ENCODE measurements around the gene LGMN. TPM values are rescaled to one million over a fixed set of nuclear protein-coding genes. Genes with fewer than 3 reads are reported as not detected.
A peak's percentile ranks its signal among the peaks of the same experiment; 100 is the strongest.

The LGMN gene
- total and polyA plus RNA-seq, 2 experiments from 2014 or later, result 60.0 to 83.5 TPM

DNA sequence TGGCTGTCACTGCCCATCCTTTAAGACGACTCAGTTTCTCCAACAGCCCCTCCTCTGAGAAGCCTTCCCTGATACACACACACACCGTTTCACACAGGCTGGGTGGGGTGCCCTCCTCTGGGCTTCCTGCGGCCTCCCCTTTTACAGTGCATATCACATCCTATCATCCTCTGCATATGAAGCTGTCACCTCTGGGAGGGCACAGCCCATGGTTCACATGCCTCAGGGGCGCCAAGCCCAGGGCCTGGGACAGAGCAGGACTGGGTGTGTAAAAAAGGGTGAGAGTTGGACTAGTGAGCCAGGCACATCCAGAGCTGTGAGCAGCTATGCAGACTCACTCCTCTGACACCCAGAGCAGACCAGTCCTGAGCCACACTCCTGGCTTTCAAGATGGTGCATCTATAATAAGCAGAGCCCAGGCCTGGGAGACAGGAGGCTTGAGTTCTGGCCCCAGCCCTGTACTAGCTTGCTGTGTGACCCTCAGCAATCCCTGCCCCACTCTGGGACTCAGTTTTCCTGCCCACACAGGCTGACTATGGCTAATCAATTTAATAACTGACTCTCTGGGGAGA, 62.6 kb downstream of the LGMN start (continued):
- TF ChIP-seq, protein P1, sequence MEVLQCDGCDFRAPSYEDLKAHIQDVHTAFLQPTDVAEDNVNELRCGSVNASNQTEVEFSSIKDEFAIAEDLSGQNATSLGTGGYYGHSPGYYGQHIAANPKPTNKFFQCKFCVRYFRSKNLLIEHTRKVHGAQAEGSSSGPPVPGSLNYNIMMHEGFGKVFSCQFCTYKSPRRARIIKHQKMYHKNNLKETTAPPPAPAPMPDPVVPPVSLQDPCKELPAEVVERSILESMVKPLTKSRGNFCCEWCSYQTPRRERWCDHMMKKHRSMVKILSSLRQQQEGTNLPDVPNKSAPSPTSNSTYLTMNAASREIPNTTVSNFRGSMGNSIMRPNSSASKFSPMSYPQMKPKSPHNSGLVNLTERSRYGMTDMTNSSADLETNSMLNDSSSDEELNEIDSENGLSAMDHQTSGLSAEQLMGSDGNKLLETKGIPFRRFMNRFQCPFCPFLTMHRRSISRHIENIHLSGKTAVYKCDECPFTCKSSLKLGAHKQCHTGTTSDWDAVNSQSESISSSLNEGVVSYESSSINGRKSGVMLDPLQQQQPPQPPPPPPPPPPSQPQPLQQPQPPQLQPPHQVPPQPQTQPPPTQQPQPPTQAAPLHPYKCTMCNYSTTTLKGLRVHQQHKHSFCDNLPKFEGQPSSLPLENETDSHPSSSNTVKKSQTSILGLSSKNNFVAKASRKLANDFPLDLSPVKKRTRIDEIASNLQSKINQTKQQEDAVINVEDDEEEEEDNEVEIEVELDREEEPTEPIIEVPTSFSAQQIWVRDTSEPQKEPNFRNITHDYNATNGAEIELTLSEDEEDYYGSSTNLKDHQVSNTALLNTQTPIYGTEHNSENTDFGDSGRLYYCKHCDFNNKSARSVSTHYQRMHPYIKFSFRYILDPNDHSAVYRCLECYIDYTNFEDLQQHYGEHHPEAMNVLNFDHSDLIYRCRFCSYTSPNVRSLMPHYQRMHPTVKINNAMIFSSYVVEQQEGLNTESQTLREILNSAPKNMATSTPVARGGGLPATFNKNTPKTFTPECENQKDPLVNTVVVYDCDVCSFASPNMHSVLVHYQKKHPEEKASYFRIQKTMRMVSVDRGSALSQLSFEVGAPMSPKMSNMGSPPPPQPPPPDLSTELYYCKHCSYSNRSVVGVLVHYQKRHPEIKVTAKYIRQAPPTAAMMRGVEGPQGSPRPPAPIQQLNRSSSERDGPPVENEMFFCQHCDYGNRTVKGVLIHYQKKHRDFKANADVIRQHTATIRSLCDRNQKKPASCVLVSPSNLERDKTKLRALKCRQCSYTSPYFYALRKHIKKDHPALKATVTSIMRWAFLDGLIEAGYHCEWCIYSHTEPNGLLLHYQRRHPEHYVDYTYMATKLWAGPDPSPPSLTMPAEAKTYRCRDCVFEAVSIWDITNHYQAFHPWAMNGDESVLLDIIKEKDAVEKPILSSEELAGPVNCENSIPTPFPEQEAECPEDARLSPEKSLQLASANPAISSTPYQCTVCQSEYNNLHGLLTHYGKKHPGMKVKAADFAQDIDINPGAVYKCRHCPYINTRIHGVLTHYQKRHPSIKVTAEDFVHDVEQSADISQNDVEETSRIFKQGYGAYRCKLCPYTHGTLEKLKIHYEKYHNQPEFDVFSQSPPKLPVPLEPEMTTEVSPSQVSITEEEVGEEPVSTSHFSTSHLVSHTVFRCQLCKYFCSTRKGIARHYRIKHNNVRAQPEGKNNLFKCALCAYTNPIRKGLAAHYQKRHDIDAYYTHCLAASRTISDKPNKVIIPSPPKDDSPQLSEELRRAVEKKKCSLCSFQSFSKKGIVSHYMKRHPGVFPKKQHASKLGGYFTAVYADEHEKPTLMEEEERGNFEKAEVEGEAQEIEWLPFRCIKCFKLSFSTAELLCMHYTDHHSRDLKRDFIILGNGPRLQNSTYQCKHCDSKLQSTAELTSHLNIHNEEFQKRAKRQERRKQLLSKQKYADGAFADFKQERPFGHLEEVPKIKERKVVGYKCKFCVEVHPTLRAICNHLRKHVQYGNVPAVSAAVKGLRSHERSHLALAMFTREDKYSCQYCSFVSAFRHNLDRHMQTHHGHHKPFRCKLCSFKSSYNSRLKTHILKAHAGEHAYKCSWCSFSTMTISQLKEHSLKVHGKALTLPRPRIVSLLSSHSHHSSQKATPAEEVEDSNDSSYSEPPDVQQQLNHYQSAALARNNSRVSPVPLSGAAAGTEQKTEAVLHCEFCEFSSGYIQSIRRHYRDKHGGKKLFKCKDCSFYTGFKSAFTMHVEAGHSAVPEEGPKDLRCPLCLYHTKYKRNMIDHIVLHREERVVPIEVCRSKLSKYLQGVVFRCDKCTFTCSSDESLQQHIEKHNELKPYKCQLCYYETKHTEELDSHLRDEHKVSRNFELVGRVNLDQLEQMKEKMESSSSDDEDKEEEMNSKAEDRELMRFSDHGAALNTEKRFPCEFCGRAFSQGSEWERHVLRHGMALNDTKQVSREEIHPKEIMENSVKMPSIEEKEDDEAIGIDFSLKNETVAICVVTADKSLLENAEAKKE (CRISPR knock-in tag; IDR thresholded peaks at IDR 0.05), result no peak
- TF ChIP-seq JUNB (IDR thresholded peaks at IDR 0.05; ENCODE audit: unreplicated experiment), result no peak
- TF ChIP-seq, protein P2, sequence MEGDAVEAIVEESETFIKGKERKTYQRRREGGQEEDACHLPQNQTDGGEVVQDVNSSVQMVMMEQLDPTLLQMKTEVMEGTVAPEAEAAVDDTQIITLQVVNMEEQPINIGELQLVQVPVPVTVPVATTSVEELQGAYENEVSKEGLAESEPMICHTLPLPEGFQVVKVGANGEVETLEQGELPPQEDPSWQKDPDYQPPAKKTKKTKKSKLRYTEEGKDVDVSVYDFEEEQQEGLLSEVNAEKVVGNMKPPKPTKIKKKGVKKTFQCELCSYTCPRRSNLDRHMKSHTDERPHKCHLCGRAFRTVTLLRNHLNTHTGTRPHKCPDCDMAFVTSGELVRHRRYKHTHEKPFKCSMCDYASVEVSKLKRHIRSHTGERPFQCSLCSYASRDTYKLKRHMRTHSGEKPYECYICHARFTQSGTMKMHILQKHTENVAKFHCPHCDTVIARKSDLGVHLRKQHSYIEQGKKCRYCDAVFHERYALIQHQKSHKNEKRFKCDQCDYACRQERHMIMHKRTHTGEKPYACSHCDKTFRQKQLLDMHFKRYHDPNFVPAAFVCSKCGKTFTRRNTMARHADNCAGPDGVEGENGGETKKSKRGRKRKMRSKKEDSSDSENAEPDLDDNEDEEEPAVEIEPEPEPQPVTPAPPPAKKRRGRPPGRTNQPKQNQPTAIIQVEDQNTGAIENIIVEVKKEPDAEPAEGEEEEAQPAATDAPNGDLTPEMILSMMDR (conservative IDR thresholded peaks at IDR 0.05; ENCODE audit: low read depth in 2 of 2), result no peak

DNA sequence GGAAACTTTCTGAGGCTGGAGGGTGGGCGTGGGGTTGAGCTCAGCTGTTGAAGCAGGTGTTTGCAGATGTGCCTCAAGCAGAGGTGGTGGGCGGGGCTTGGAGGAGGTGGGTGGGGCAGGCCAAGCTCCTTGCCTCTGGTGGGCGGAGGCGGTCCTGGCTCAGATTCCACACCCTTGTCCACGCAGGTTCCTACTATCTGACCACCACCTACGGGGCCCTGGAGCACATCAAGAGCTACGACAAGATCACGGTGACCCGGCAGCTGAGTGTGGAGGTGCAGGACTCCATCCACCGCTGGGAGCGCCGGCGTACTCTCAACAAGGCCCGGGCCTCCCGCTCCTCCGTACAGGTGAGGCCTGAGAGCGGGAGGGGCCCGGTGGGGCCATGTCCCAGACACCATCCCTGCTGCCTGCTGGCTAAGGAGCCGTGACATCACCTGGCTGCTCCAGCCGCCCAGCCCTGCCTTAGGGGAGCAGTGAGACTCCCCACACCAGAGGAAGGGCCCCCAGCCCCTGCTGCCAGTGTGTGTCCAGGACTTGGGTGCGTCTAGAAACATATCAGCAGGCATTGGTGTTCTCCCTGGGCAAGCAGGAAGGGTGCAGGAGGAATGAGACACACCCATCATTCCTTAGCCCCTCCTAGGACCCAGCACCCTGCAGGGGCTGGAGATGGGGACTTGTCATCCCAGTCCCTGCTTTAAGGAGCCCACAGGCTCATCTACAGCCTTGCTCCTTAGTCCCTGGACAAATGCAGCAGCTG, 63.4 kb downstream of the LGMN start:
- DNase-seq (ENCODE audit: low spot score), result peak; percentile 57
- H3K36me3 Mint-ChIP-seq (ENCODE audit: low read depth), result no peaks in the 10 kb centered on the region
- TF ChIP-seq, protein P3, sequence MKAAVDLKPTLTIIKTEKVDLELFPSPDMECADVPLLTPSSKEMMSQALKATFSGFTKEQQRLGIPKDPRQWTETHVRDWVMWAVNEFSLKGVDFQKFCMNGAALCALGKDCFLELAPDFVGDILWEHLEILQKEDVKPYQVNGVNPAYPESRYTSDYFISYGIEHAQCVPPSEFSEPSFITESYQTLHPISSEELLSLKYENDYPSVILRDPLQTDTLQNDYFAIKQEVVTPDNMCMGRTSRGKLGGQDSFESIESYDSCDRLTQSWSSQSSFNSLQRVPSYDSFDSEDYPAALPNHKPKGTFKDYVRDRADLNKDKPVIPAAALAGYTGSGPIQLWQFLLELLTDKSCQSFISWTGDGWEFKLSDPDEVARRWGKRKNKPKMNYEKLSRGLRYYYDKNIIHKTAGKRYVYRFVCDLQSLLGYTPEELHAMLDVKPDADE (IDR thresholded peaks at IDR 0.05), result no peak
- TF ChIP-seq, protein P2 (conservative IDR thresholded peaks at IDR 0.05; ENCODE audit: low read depth in 2 of 2), result peak in 1 of 2 experiments; percentile 12; a peak in 1 of 4 replicates
- TF ChIP-seq CREB1 (CRISPR knock-in tag; IDR thresholded peaks at IDR 0.05; ENCODE audit: low read depth), result no peak
- TF ChIP-seq POLR2AphosphoS5 (IDR thresholded peaks at IDR 0.05; ENCODE audit: low read depth), result no peak
- H3K79me2 ChIP-seq (replicated peaks; ENCODE audit: insufficient read depth), result no peaks in the 10 kb centered on the region
- H3K27ac ChIP-seq (ENCODE audit: low read depth), result no peak overlapping the region
- no peak overlapping the region for H3K4me3 ChIP-seq
- H4K20me1 ChIP-seq (replicated peaks; ENCODE audit: insufficient read depth), result no peaks in the 10 kb centered on the region
- no peak overlapping the region for H3K27ac Mint-ChIP-seq
- no peaks in the 10 kb centered on the region for H3F3A ChIP-seq (replicated peaks; ENCODE audit: low read depth)
- H3K4me2 ChIP-seq, result no peak overlapping the region
- H3K9me2 ChIP-seq (ENCODE audit: insufficient read depth), result no peaks in the 10 kb centered on the region
- no peaks in the 10 kb centered on the region for H3K4me1 ChIP-seq (ENCODE audit: insufficient read depth)
- no peaks in the 10 kb centered on the region for H3K4me1 Mint-ChIP-seq
- H3K27me3 ChIP-seq (ENCODE audit: insufficient read depth), result peaks cover 23% of the 10 kb centered on the region
- H3K36me3 ChIP-seq (ENCODE audit: insufficient read depth), result no peaks in the 10 kb centered on the region
- no peaks in the 10 kb centered on the region for H3K9me3 Mint-ChIP-seq
- H2AFZ ChIP-seq, result no peak overlapping the region
- H3K4me3 Mint-ChIP-seq, result no peak overlapping the region
- peaks cover 24% of the 10 kb centered on the region for H3K27me3 Mint-ChIP-seq (ENCODE audit: insufficient read depth, low read depth, poor library complexity)
- peak; percentile 4 for ATAC-seq

Data from GM23338 (cell line).